Superior temporal gyrus (tissue), 1 donor: ENCODE measurements around the gene ASTN2.
A peak's percentile ranks its signal among the peaks of the same experiment; 100 is the strongest.

Experiments used
- DNase-seq: peaks from one replicate; pipeline ENCODE4 v3.0.0-alpha.2; 2016; ENCODE audit errors: extremely low spot score

Gene ASTN2

DNA sequence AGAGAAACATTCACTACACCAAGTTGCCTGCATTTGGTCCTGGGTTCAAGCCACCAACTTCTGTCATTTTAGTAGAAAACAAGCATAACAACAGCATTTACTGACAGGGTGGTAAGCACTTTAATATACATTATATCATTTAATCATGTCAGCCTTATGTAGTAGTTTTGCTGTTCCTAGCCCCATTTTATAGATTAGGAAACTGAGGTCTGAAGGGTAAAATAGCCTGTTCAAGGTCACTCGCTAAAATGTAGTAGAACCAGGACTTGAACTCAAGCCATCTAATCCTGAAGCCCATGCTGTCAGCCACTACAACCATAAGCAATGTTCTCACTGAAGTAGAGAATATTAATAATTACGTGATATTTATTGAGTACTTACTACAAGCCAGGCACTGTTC lies 787.4 kb downstream of the ASTN2 start:
- no peak for DNase-seq

DNA sequence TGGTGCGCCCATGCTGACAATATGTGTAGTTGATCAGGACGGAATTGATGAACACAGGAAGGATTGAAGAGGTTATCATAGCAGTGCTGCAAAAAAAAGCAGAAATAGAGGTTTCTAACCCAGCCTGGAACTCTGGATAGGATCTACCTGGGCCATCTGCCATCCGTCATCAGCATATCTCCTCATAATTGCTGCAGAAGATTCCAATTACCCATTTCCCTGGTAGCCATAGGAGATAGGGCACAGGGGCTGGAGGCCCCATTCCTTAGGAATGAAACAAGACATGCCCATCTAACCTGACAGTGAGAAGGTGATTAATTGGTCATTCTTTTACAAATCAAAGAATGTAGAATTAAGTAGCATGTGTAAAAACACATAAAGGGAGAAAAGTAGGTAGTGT lies 788.1 kb downstream of the ASTN2 start:
- DNase-seq = no peak

DNA sequence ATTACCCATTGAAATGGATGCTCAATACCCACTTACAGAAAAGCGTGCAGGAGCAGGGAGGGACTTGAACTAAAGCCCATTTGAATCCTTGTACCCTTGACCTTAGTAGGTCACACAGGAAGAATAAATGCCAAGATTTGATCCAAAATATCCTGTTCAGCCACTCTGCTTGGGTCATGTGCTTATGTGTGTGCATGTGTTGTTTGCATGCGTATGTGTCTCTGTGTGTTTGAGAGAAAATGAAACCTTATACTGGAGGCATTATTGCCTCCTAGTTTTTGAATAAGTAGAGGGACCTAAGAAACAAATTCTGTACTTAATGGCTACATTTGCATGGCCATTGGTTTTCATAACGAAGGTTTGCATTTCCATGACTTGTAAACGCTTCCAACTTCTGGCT lies 791.1 kb downstream of the ASTN2 start:
- no peak for DNase-seq

DNA sequence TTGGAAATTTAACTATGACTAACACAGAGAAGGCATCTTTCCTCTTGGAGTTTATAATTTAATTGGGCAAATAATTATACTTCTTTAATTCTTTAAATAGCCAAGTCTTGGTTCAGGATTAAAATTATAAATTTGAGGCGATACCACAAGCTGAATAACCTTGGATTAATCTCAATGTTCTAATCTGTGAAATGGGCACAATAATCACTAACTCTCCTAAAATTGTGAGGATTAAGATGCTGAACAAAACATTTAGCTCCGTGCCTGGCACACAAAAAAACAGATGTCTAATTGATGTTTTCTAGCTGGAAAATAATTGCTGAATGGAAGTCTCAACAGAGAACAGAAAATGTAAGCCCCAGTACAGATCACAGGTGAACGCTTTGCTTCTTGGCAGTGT lies 797.5 kb downstream of the ASTN2 start:
- no peak for DNase-seq

DNA sequence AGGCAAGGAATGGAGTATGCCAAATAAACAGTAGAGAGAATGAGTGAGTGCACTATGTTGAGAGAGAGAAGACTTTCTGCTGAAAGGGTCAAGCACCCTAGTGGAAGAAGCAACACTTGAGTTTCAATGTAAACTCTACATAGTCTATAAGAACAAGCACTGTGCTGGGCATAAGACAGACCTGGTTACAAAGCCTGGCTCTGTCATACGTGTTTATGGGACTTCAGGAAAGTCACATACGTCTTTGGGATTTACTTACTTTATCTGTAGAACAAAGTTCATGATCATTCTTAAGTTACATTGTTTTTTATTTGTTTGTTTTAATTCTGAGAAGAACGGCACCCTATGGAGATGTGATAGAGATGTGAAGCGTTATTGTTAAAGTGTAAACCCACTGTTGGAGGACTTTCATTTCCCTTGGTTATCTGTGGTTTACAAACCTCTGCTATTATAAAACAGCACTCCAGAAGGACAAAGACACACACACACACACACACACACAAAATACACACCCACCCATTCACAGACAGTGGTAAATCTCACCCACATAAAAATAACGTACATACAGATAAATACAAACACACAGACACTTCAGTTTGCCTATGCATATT lies 798.4 kb downstream of the ASTN2 start:
- DNase-seq = no peak

DNA sequence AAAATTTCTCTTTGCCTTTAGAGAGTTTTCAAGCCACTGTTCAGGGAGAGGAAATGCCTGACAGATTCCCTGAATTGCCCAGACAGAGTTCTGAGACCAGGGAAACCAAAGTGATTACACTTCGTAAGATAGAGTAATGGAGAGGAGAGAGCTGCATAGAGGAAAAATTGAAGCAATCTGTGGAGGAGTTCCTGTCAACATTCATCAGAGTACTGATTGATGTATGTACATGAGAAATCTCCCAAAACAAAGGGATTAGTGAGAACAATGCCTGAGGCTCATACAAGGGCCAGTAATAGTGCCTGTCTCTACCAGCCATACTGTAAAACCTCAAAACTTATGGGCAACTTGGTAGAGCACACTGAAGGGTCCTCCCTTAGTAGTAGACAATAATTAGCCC lies 806.8 kb downstream of the ASTN2 start:
- no peak for DNase-seq

DNA sequence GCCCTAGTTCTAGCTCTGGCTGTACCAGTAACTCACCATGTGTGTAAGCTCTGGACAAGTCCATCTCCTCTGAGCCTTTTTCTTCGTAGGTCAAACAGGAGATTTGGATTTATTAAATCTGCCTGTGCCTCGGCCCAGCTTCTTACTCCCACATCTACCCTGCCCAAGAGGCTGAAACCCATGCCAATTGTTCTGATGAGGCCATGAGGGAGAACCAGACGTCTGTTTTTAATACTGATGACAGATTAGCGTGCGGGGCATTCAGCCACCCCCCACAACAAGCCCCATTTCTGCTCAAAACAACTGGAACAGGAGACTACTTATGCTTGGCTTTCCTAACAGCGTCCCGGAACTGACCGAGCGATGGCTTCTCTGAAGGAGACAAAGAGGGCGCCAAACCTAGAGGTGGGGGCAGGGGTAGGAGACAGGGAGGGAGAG lies 808.9 kb downstream of the ASTN2 start:
- DNase-seq = no peak

DNA sequence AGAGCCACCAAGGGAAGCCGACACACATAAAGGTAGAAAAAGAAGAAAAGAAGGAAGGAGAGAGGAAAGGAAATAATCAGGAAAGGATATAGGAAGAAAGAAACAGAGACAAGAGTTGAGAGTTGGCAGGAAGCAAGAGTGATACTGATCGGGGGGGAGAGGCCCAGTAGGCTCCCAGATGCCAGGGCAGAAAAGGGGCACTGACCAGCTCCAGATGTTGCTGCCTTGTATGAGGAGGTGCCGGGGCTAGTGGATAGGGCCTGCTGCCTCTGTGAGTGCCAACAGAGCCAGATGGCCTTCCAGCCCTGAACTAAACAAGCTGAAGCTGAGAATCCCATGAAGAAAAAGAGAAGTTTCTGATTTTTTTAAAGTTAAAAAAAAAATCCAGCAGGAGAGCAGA lies 809.8 kb downstream of the ASTN2 start:
- DNase-seq = no peak

DNA sequence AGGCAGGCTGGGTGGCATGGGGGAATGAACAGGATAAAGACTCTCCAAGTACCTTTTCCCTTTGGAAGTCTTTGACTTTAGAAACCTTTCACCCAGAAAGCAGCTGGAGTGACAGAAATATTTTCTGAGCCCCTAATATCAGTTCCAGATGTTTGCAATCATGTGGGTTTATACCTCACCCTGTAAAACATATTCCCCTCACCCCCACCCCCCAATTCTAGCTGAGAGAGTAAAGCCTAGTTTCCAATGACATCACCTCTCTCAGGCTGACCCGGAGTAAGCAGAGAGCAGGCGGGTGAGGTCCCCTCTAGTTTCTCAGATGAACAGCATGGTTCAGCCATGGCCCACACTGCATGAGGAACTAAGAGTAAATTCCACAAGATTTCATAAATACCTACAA lies 810.6 kb downstream of the ASTN2 start:
- DNase-seq = no peak

DNA sequence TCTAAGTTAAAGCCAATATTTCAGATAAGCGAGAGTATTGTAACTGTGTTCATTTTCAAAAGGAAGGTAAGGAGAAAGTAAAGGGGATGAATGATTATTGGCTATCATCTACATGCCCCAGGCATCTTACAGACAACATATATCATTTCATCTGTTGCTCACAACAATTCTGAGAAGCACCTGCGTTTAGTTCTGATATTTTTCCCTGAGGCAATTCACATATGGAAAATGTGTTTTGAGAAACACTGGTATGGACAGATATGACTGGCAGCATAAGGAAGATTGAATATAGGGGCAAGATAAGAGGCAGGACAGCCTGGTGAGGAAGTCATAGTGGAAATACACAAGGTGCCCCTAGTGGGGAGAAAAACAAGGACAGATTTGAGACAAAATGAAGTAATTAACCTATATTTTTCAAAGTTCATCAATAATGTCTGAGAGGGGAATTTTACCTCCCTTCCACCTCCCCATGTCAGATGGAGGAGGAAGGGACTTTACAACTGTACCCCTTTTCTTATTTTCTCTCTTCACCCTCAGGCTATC lies 815.4 kb downstream of the ASTN2 start:
- no peak for DNase-seq

DNA sequence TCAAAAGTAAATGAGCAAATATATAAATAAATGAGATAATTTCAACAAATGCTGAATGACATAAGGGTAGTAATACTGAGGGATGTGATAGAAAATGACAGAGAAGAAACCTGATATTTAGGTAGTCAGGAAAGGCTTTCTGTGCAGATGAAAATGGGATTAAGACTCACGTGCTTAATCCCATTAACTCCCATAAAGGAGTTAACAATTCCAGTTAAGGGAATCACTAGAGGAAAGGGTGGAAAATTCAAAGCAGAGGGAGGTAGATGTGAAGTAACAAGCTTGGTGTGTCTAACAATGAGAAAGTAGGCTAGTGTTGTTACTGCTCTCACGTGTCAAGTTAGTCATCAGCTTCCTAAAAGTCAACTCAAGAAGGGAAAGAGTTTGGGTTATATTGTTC lies 818.2 kb downstream of the ASTN2 start:
- no peak for DNase-seq

DNA sequence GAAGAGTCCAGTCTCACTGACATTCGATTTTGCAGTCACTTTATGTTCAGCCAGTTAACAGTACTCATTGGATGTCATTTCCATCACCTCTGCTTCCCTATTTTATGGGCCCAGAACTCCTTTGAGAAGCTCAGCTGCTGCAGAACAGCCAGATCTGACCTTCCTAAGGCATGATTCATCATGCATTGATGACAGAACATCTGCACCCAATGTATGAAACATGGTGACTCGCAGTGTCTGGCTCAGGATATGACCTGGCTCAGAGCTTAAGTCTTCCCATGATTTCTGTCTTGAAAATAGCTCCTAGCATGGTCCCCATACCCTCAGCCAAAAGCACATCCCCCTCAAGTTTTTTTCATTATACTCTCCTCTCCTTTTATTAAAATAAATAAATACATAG lies 820.3 kb downstream of the ASTN2 start:
- DNase-seq = no peak

DNA sequence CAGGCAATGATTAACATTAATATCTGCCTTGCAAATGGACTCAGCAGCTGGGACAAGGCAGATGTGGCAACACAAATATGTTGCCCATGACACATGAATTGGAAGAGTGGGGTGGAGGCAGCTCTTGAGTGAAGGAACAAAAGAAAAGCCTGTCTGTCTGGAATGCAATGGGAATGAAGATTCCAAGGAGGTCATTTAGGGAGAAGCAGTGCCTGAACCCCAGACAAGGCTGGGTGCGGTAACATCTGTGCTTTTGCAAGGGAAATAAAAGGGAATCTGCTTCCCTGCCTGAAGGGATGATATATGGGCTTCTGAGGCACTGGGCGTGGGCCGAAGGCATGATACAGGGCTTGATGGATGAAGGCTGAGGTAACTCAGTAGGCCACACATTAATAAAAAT lies 821.9 kb downstream of the ASTN2 start:
- no peak for DNase-seq

DNA sequence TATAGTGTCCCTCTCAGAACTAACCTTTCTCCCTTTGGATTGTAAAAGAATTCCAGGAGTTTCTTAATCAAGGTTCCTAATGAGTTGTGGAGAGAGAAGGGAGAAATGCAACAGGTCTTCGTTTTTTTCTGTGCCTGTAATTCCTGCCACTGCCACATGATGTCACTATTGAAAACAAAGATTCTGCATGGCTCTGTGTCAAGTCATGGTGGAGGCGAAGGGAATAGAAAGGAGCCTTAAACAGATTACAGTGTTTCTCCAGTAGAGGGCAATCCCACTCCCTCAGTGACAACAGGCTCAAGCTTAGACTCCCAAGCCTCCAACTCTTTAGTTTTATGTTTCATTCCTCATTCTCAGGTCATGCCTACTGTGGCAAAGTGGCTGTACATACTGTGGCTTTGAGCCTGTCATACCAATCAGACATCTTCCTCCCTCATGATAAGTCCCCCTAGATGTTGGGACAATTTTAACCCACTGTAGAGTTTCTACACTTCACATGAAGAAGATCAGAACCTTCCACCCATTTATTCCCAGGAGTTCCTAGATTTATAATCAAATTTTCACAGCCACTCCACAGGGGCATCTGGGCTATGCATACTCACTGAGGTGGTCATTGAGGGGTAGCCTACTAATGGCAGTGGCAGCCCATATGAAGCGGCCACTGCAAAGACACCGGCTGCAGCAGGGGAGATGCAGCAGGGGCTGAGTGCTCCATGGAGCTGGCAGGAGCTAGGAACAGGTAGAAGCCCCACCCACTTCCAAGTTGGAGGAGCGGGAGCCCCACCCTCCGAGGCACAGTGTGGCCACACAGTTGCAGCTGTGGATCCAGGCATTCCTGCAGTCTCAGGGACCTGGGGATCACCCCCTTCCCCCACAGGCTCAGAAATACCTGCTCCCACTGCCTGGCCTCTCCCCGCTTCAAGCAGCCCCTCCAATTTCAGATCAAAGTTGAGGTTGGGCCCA lies 825.2 kb downstream of the ASTN2 start:
- no peak for DNase-seq

DNA sequence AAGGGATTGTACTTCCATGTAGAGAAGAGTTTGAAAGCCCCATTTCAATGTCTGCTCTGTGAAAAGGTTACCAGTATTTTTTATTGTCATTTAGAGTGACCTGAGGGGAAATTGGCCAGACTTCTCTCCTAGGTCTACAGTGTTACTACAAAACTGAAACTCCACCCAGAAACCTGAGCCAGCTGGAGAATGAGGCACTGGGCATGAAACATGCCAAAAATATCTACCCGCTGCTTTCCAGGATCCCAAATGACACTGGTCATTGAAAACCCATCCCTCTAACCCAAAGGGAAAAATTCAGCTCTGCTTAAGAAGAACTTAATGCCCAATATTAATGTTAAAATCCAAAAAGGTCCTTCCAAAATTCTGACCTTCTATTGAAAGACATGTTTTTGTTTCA lies 826.9 kb downstream of the ASTN2 start:
- DNase-seq = no peak

DNA sequence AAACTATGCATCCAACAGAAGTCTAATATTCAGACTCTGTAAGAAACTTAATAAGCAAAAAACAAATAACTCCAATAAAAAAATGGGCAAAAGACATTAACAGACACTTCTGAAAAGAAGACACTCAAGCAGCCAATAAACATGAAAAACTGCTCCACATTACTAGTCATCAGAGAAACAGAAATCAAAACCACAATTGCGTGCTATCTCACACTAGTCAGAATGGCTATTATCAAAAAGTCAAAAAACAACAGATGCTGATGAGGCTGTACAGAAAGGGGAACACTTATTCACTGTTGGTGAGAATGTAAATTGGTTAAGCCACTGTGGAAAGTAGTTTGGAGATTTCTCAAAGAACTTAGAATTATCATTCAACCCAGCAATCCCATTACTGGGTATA lies 829.0 kb downstream of the ASTN2 start:
- DNase-seq = no peak

DNA sequence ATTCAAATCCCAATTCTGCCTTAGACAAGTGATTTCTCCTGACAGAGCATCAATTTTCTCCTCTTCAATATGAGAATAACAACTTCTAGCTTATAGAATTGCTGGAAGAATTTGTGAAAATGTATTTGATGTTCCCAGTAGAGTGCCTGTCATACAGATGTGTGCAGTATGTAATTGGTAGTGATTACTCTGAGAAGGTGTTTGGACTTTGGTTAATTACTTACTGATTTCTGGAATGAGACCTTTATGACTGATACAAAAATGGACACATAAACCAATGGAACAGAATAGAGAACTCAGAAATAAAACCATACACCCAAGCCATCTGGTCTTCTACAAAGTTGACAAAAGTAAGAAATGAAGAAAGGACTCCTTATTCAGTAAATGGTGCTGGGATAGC lies 829.7 kb downstream of the ASTN2 start:
- no peak for DNase-seq

DNA sequence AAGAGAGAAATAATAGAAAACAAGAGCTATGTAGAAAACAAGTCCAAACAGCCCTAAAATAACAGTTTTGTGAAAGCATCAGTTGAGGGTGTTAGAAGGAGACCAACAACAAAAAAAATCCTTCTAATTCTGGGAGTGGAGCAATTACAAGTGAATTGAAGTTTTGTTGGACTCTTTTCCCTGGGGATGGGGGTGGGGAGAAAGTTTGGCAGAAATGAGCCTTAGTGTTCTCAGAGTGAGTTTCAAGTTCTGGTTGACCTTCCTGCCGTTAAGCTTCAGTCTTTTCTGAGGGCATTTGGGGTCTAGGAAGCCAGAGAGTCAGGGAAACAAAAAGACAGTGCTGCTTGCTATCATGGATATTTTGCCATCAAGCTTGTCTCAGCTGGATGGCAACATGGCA lies 834.0 kb downstream of the ASTN2 start:
- no peak for DNase-seq

DNA sequence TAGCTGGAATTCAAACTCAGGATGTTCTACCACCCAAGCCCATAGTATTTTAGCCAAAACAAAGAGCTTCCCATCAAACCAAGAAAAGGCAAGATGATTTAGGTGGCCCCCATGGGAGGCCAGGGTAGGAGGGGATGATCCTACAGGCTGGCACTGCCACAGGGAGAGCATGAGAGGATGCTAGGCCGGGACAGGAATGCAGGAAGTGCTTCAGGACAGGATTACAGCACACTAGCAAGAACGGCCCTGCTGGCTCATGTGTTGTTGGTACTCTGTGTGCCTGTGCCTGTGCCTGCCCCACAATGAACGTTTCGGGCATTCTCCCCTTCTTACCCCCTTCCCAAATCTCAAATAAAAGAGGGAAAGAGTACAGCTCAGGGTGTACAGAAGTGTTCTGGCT lies 838.5 kb downstream of the ASTN2 start:
- no peak for DNase-seq

DNA sequence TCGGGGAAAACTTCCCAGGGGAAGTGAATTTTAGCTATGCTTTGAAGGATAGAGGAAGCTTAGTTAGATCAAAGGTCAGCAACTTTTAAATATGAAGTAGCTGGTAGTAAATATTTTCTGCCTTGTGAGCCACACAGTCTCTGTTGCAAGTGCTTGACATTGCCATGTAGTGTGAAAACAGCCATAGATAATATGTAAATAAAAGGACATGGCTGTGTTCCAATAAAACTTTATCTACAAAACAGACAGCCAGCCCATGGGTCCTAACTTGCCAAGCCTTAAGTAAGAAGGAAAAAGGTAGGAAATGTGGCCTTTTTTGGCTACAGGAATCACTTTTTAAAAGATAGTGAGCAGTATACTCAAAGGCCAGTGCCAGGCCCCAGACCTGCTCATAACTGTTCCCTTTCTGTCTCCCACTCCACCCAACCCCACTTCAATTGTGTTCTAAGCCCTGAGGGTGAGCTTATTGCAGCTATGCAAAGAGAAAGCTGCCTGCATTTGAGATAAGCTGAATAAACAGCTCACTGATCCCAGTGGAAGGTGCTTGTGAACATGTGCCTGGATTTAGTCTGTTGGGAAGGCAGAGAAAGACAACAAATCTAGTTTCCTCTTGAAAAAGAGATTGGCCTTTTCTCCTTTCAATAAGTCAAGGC lies 840.7 kb downstream of the ASTN2 start:
- no peak for DNase-seq

DNA sequence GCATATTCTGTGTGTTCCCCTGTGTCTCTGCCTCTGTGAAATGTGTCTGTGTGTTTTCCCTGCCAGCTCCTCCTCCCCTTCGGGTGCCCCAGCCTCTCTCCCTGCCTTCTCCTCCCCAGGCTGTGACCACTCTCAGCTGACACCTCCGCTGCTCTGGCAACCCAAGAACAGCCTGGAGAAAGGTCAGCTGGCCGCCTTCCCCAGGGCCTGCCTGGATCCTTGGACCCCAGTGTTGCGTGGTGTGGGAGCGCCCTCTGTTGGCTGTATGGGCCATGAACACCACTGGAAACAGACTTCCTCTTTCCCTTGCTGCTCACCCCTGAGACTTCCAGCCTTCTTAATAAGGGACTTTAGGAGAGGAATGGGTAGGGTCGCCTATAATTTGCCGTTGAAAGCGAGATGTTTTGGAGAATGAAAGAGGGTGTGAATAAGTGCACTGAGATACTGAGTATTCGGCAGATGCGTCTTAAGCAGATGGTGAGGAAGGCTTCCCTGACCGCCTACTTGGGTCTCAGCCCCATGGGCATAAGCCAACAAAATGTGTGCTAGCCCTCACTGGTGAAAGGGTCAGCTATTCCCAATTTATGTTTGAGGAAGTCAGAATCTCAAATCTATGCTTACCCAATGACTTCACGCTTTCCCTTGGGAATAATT lies 842.6 kb downstream of the ASTN2 start:
- DNase-seq = peak; percentile 82

DNA sequence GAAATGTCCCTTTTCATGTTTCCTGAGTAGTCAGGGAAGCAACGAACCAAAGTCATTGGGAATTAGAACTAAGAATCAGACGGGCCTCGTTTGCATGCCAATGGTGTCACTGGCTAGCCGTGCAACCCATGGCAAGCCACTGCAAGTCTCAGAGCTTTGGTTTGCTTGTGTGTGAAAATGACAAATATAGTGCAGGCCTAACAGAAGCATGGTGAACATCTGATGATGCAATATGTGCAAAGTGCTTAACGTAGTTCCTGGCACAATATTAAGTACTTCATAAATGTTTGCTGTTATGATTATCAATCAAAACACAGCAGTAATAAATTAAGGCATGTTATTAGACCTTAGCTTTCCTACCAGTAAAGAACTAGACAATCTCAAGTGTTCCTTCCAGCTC lies 845.7 kb downstream of the ASTN2 start:
- no peak for DNase-seq
